Measurements from ENCODE around the gene OR6J1. TPM values are rescaled to one million over a fixed set of nuclear protein-coding genes. Genes with fewer than 3 reads are reported as not detected.

The OR6J1 gene
- total RNA-seq (2014; rRNA removed) (not detected in 2 replicates), Bru-seq, nascent RNA (percentile 11 among the genes with signal in this experiment), BruChase-seq, experiment 1, labeled RNA remaining after a 6-hour chase (percentile 16 among the genes with signal in this experiment), BruChase-seq, experiment 2, labeled RNA remaining after a 2-hour chase (percentile 11 among the genes with signal in this experiment)
- long read RNA-seq: 0 reads

- Histone ChIP-seq H3K79me2 (ENCODE audit: low read length) (no peaks in the 10 kb centered on the region), H2AFZ (ENCODE audit: low read length) (no peak within 1 kb of the TSS), H3K27ac (ENCODE audit: low read length) (no peak within 1 kb of the TSS), H3K36me3 (ENCODE audit: low read depth, low read length) (no peaks in the 10 kb centered on the region), H3F3A (ENCODE audit: low read length, unreplicated experiment) (no peaks in the 10 kb centered on the region), H3K4me3 (ENCODE audit: low read length) (no peak within 1 kb of the TSS), H3K27me3 (ENCODE audit: low read length) (no peaks in the 10 kb centered on the region), H3K9ac (ENCODE audit: low read length) (no peak within 1 kb of the TSS), H3K4me2 (ENCODE audit: low read length) (no peak within 1 kb of the TSS), H4K20me1 (ENCODE audit: low read length) (no peaks in the 10 kb centered on the region), H3K9me3 (ENCODE audit: low read length) (no peaks in the 10 kb centered on the region), H3K4me1 (ENCODE audit: insufficient read depth, low read length) (peaks cover 36% of the 10 kb centered on the region), H3K9me2 (replicated peaks; ENCODE audit: low read length) (no peaks in the 10 kb centered on the region)
- no peak for ATAC-seq
- POLR2A ChIA-PET (ENCODE audit: unreplicated experiment): no interaction called here
- intact Hi-C loops (cut with micrococcal nuclease): no loop called here
- DNase-seq: no peak
- no TSS peak for BruUV-seq (replicated peaks)
- TF ChIP-seq CTCF (conservative IDR thresholded peaks at IDR 0.05; ENCODE audit: low read depth, low read length) (0 out of 2 replicates have a peak, but pooled peaks have one; percentile 2), EZH2 (IDR thresholded peaks at IDR 0.05; ENCODE audit: low read length, unreplicated experiment) (no peak), EZH2phosphoT487 (IDR thresholded peaks at IDR 0.05; ENCODE audit: borderline replicate concordance, low read length) (no peak)
- CTCF ChIA-PET: interaction anchor here (0.7 kb wide), 1 partner anchor 427 kb away, joined by 3 read pairs; no protein-coding TSS in a partner anchor
Observed at GRCh38 chr14:22644305-22644635, at the start of gene OR6J1. Gene OR6J1 (minus strand): TSS chr14:22644352. CDS start chr14:22634811, 9,541 bp downstream.

- Histone ChIP-seq H3K27me3 (ENCODE audit: low read length) (peaks cover 7% of the 10 kb centered on the region; the same call in 1 of the 2 replicates), H2AFZ (ENCODE audit: low read length) (no peak overlapping the region), H3K4me1 (ENCODE audit: insufficient read depth, low read length) (0 out of 2 replicates have a peak, but pooled peaks cover 4% of the 10 kb centered on the region), H3K36me3 (ENCODE audit: low read depth, low read length) (no peaks in the 10 kb centered on the region), H3K27ac (ENCODE audit: low read length) (no peak overlapping the region), H3K9me2 (replicated peaks; ENCODE audit: low read length) (no peaks in the 10 kb centered on the region), H3F3A (ENCODE audit: low read length, unreplicated experiment) (no peaks in the 10 kb centered on the region), H3K4me2 (ENCODE audit: low read length) (no peak overlapping the region), H3K9ac (ENCODE audit: low read length) (no peak overlapping the region), H4K20me1 (ENCODE audit: low read length) (no peaks in the 10 kb centered on the region), H3K9me3 (ENCODE audit: low read length) (no peaks in the 10 kb centered on the region), H3K4me3 (ENCODE audit: low read length) (no peak overlapping the region), H3K79me2 (ENCODE audit: low read length) (no peaks in the 10 kb centered on the region)
- TF ChIP-seq EZH2phosphoT487 (IDR thresholded peaks at IDR 0.05; ENCODE audit: borderline replicate concordance, low read length) (no peak), EZH2 (IDR thresholded peaks at IDR 0.05; ENCODE audit: low read length, unreplicated experiment) (no peak), CTCF (conservative IDR thresholded peaks at IDR 0.05; ENCODE audit: low read depth, low read length) (no peak)
- intact Hi-C loops (cut with micrococcal nuclease): no loop called here
- no TSS peak for BruUV-seq (replicated peaks)
- ChIA-PET POLR2A (ENCODE audit: unreplicated experiment) (no interaction called here), CTCF (no interaction called here)
- ATAC-seq (no peak), DNase-seq (no peak)
Observed at GRCh38 chr14:22692194-22692593, 48.0 kb upstream of the OR6J1 start.

- no peak overlapping the region for H3K4me2 ChIP-seq (ENCODE audit: low read length)
- no TSS peak for BruUV-seq (replicated peaks)
Observed at GRCh38 chr14:22691171-22691570, 47.0 kb upstream of the OR6J1 start.

More at GRCh38 chr14:22691171-22691570, 47.0 kb upstream of the OR6J1 start:
- H3K27ac ChIP-seq (ENCODE audit: low read length): no peak overlapping the region
- H3K4me1 ChIP-seq (ENCODE audit: insufficient read depth, low read length): 0 out of 2 replicates have a peak, but pooled peaks cover 4% of the 10 kb centered on the region
- H3F3A ChIP-seq (ENCODE audit: low read length, unreplicated experiment): no peaks in the 10 kb centered on the region
- POLR2A ChIA-PET (ENCODE audit: unreplicated experiment): no interaction called here
- H3K9me2 ChIP-seq (replicated peaks; ENCODE audit: low read length): no peaks in the 10 kb centered on the region
- CTCF ChIA-PET: interaction anchor here (0.6 kb wide), 1 partner anchor 311 kb away, joined by 3 read pairs; no protein-coding TSS in a partner anchor
- H3K9me3 ChIP-seq (ENCODE audit: low read length): no peaks in the 10 kb centered on the region
- H4K20me1 ChIP-seq (ENCODE audit: low read length): no peaks in the 10 kb centered on the region
- H3K4me3 ChIP-seq (ENCODE audit: low read length): no peak overlapping the region
- H3K36me3 ChIP-seq (ENCODE audit: low read depth, low read length): no peaks in the 10 kb centered on the region
- TF ChIP-seq EZH2phosphoT487 (IDR thresholded peaks at IDR 0.05; ENCODE audit: borderline replicate concordance, low read length): no peak
- TF ChIP-seq CTCF (conservative IDR thresholded peaks at IDR 0.05; ENCODE audit: low read depth, low read length): no peak
- no peak for TF ChIP-seq EZH2 (IDR thresholded peaks at IDR 0.05; ENCODE audit: low read length, unreplicated experiment)
- intact Hi-C loops (cut with micrococcal nuclease): no loop called here
- no peaks in the 10 kb centered on the region for H3K79me2 ChIP-seq (ENCODE audit: low read length)
- no peak overlapping the region for H3K9ac ChIP-seq (ENCODE audit: low read length)
- DNase-seq: peak; percentile 15
- H3K27me3 ChIP-seq (ENCODE audit: low read length): peaks cover 7% of the 10 kb centered on the region; the same call in 1 of the 2 replicates
- no peak for ATAC-seq
- no peak overlapping the region for H2AFZ ChIP-seq (ENCODE audit: low read length)

All from PC-3 (cell line).